BE2C (cell line): ENCODE data around the gene RNF180.

Experiments
- DNase-seq: peaks from one replicate; pipeline ENCODE4 v3.0.0-alpha.2; 2020
- H3K27me3 ChIP-seq: fragments of 250-450 bp; sonication (Bioruptor Pico); 2 replicates; pipeline ENCODE4 v1.5.1; 2020; ENCODE audit warnings: mild to moderate bottlenecking
- H3K36me3 ChIP-seq: fragments of 250-450 bp; sonication (Bioruptor Pico); 2 replicates; pipeline ENCODE4 v1.5.1; 2020; ENCODE audit warnings: mild to moderate bottlenecking
- H3K4me1 ChIP-seq: fragments of 250-450 bp; sonication (Bioruptor Pico); 2 replicates; pipeline ENCODE4 v1.5.1; 2020
- H3K4me3 ChIP-seq: 2 replicates; pipeline ENCODE4 v1.5.1; 2011; ENCODE audit warnings: low read depth, low read length
- H3K9me3 ChIP-seq: fragments of 250-450 bp; sonication (Bioruptor Pico); 2 replicates; pipeline ENCODE4 v1.5.1; 2020
- CTCF ChIP-seq: IDR thresholded peaks from 2 replicates; pipeline ENCODE4 v1.5.1; 2012; ENCODE audit warnings: mild to moderate bottlenecking, low read depth, low read length

The RNF180 gene

GRCh38 chr5:64206653-64207052 is 41.0 kb downstream of the RNF180 start:
- TF ChIP-seq CTCF, result no peak
- no peaks in the 10 kb centered on the region for H3K27me3 ChIP-seq
- H3K4me1 ChIP-seq, result no peaks in the 10 kb centered on the region
- H3K4me3 ChIP-seq, result no peak overlapping the region
- H3K36me3 ChIP-seq, result no peaks in the 10 kb centered on the region
- H3K9me3 ChIP-seq, result no peaks in the 10 kb centered on the region
- no peak for DNase-seq

- TF ChIP-seq CTCF, result no peak
- DNase-seq, result no peak
These were observed 42.3 kb downstream of the RNF180 start for GRCh38 chr5:64207978-64208377.

GRCh38 chr5:64209353-64209752 is 43.7 kb downstream of the RNF180 start:
- Histone ChIP-seq H3K4me1 (no peaks in the 10 kb centered on the region), H3K4me3 (no peak overlapping the region), H3K36me3 (no peaks in the 10 kb centered on the region), H3K9me3 (no peaks in the 10 kb centered on the region), H3K27me3 (no peaks in the 10 kb centered on the region)
- DNase-seq, result no peak
- no peak for TF ChIP-seq CTCF

More at GRCh38 chr5:64207978-64208377, 42.3 kb downstream of the RNF180 start:
- H3K4me3 ChIP-seq, result no peak overlapping the region
- no peaks in the 10 kb centered on the region for H3K27me3 ChIP-seq
- H3K36me3 ChIP-seq, result no peaks in the 10 kb centered on the region
- H3K9me3 ChIP-seq, result no peaks in the 10 kb centered on the region
- H3K4me1 ChIP-seq, result no peaks in the 10 kb centered on the region

- H3K36me3 ChIP-seq, result no peaks in the 10 kb centered on the region
- H3K4me3 ChIP-seq, result no peak overlapping the region
- DNase-seq, result no peak
- no peak for TF ChIP-seq CTCF
- H3K9me3 ChIP-seq, result no peaks in the 10 kb centered on the region
- no peaks in the 10 kb centered on the region for H3K27me3 ChIP-seq
- H3K4me1 ChIP-seq, result no peaks in the 10 kb centered on the region
These were observed 45.2 kb downstream of the RNF180 start for GRCh38 chr5:64210866-64211265.

- H3K27me3 ChIP-seq, result no peaks in the 10 kb centered on the region
- no peaks in the 10 kb centered on the region for H3K9me3 ChIP-seq
- H3K4me1 ChIP-seq, result no peaks in the 10 kb centered on the region
- H3K36me3 ChIP-seq, result no peaks in the 10 kb centered on the region
- no peak for TF ChIP-seq CTCF
- no peak for DNase-seq
- H3K4me3 ChIP-seq, result no peak overlapping the region
These were observed 47.4 kb downstream of the RNF180 start for GRCh38 chr5:64213011-64213410.

GRCh38 chr5:64213531-64213930 is 47.9 kb downstream of the RNF180 start:
- no peak for DNase-seq
- Histone ChIP-seq H3K4me1 (no peaks in the 10 kb centered on the region), H3K36me3 (no peaks in the 10 kb centered on the region), H3K27me3 (no peaks in the 10 kb centered on the region), H3K4me3 (no peak overlapping the region), H3K9me3 (no peaks in the 10 kb centered on the region)
- no peak for TF ChIP-seq CTCF
